OCI-LY1 (cell line): Measurements from ENCODE around the gene TTC23L.

Experiments
- H2AFZ ChIP-seq: fragments of 200-600 bp; sonication (generic), shearing (Covaris generic); 2 replicates; pipeline ENCODE4 v1.6.0; 2014; ENCODE audit warnings: antibody characterized with exemption, mild to moderate bottlenecking, low read length
- H3F3A ChIP-seq: fragments of 200-600 bp; sonication (generic), shearing (Covaris generic); 2 replicates; pipeline ENCODE4 v1.6.0; 2014; ENCODE audit warnings: mild to moderate bottlenecking, antibody characterized with exemption, low read length, moderate library complexity; ENCODE audit not compliant: insufficient read depth
- H3K27ac ChIP-seq: fragments of 200-600 bp; sonication (generic); 2 replicates; pipeline ENCODE4 v1.5.1; 2014; ENCODE audit warnings: low read length, mixed run types, mild to moderate bottlenecking, low read depth; ENCODE audit not compliant: poor library complexity, severe bottlenecking
- H3K27me3 ChIP-seq: fragments of 200-600 bp; sonication (generic); 2 replicates; pipeline ENCODE4 v1.6.0; 2014; ENCODE audit warnings: antibody characterized with exemption, mild to moderate bottlenecking, low read length, moderate library complexity; ENCODE audit not compliant: insufficient read depth
- H3K36me3 ChIP-seq: fragments of 200-600 bp; sonication (generic); 2 replicates; pipeline ENCODE4 v1.6.1; 2014; ENCODE audit warnings: mild to moderate bottlenecking, antibody characterized with exemption, low read length, moderate library complexity, mixed read lengths; ENCODE audit not compliant: insufficient read depth
- H3K4me1 ChIP-seq: fragments of 200-600 bp; sonication (generic); 2 replicates; pipeline ENCODE4 v1.5.1; 2014; ENCODE audit warnings: mild to moderate bottlenecking, low read length, moderate library complexity; ENCODE audit not compliant: insufficient read depth, severe bottlenecking
- H3K4me2 ChIP-seq: fragments of 200-600 bp; sonication (generic), shearing (Covaris generic); 2 replicates; pipeline ENCODE4 v1.6.1; 2014; ENCODE audit warnings: low read length
- H3K4me3 ChIP-seq: fragments of 200-600 bp; sonication (generic); 2 replicates; pipeline ENCODE4 v1.5.1; 2014; ENCODE audit warnings: low read length, low read depth, mild to moderate bottlenecking, mixed read lengths; ENCODE audit not compliant: poor library complexity, severe bottlenecking
- H3K79me2 ChIP-seq: fragments of 200-600 bp; shearing (Covaris generic); 2 replicates; pipeline ENCODE4 v1.6.1; 2016; ENCODE audit warnings: mixed run types, low read length, mixed read lengths; ENCODE audit not compliant: insufficient read depth
- H3K9ac ChIP-seq: fragments of 200-600 bp; sonication (generic), shearing (Covaris generic); 2 replicates; pipeline ENCODE4 v1.6.1; 2014; ENCODE audit warnings: mild to moderate bottlenecking, low read length, mixed read lengths
- H3K9me2 ChIP-seq: fragments of 200-600 bp; sonication (generic), shearing (Covaris generic); 2 replicates; pipeline ENCODE4 v1.6.1; 2014; ENCODE audit warnings: low read depth, mild to moderate bottlenecking, low read length, mixed read lengths
- H3K9me3 ChIP-seq: fragments of 200-600 bp; shearing (Covaris generic); 2 replicates; pipeline ENCODE4 v1.6.1; 2014; ENCODE audit warnings: low read length, mixed read lengths
- H4K20me1 ChIP-seq: fragments of 200-600 bp; sonication (generic), shearing (Covaris generic); 2 replicates; pipeline ENCODE4 v1.6.0; 2016; ENCODE audit warnings: mild to moderate bottlenecking, low read length; ENCODE audit not compliant: insufficient read depth
- CTCF ChIP-seq: fragments of 200-600 bp; sonication (generic), shearing (Covaris generic); IDR thresholded peaks from 2 replicates; pipeline ENCODE4 v1.5.1; 2017; ENCODE audit warnings: mild to moderate bottlenecking, antibody characterized with exemption, low read length, moderate library complexity, mixed read lengths
- EZH2 ChIP-seq: fragments of 200-600 bp; sonication (generic), shearing (Covaris generic); IDR thresholded peaks from 2 replicates; pipeline ENCODE4 v1.8.0; 2017; ENCODE audit warnings: borderline replicate concordance, mixed run types, mild to moderate bottlenecking, antibody characterized with exemption, low read length, moderate library complexity, mixed read lengths

The TTC23L gene

GRCh38 chr5:34892414-34892813 is 53.5 kb downstream of the TTC23L start:
- Histone ChIP-seq H3K79me2 (no peaks in the 10 kb centered on the region), H3K27ac (no peak overlapping the region), H4K20me1 (no peaks in the 10 kb centered on the region), H3F3A (no peaks in the 10 kb centered on the region), H3K4me1 (no peaks in the 10 kb centered on the region), H3K9me2 (no peaks in the 10 kb centered on the region), H3K36me3 (no peaks in the 10 kb centered on the region), H3K4me2 (no peak overlapping the region), H3K9ac (no peak overlapping the region), H3K4me3 (no peak overlapping the region), H3K27me3 (no peaks in the 10 kb centered on the region), H2AFZ (no peak overlapping the region), H3K9me3 (no peaks in the 10 kb centered on the region)
- TF ChIP-seq CTCF: no peak
- no peak for TF ChIP-seq EZH2

GRCh38 chr5:34894716-34895115 is 55.8 kb downstream of the TTC23L start:
- H3K9me2 ChIP-seq: no peaks in the 10 kb centered on the region
- H3K9ac ChIP-seq: no peak overlapping the region
- no peak overlapping the region for H2AFZ ChIP-seq
- H3K27me3 ChIP-seq: no peaks in the 10 kb centered on the region
- H3K36me3 ChIP-seq: no peaks in the 10 kb centered on the region
- H3K9me3 ChIP-seq: no peaks in the 10 kb centered on the region
- TF ChIP-seq EZH2 (no peak), CTCF (no peak)
- no peaks in the 10 kb centered on the region for H4K20me1 ChIP-seq
- H3K27ac ChIP-seq: no peak overlapping the region
- no peaks in the 10 kb centered on the region for H3K4me1 ChIP-seq
- H3K4me2 ChIP-seq: no peak overlapping the region
- no peaks in the 10 kb centered on the region for H3F3A ChIP-seq
- no peaks in the 10 kb centered on the region for H3K79me2 ChIP-seq
- H3K4me3 ChIP-seq: no peak overlapping the region

GRCh38 chr5:34895641-34896419 is 56.9 kb downstream of the TTC23L start:
- Histone ChIP-seq H3K27ac (no peak overlapping the region), H3K79me2 (no peaks in the 10 kb centered on the region), H3K9me2 (no peaks in the 10 kb centered on the region), H4K20me1 (no peaks in the 10 kb centered on the region), H3K9ac (no peak overlapping the region), H3K36me3 (no peaks in the 10 kb centered on the region), H3K4me3 (no peak overlapping the region), H2AFZ (no peak overlapping the region), H3K4me2 (no peak overlapping the region), H3F3A (no peaks in the 10 kb centered on the region), H3K27me3 (no peaks in the 10 kb centered on the region), H3K4me1 (no peaks in the 10 kb centered on the region), H3K9me3 (no peaks in the 10 kb centered on the region)
- TF ChIP-seq CTCF (no peak), EZH2 (no peak)
